ENCODE data around the gene BHLHE23.

DNA sequence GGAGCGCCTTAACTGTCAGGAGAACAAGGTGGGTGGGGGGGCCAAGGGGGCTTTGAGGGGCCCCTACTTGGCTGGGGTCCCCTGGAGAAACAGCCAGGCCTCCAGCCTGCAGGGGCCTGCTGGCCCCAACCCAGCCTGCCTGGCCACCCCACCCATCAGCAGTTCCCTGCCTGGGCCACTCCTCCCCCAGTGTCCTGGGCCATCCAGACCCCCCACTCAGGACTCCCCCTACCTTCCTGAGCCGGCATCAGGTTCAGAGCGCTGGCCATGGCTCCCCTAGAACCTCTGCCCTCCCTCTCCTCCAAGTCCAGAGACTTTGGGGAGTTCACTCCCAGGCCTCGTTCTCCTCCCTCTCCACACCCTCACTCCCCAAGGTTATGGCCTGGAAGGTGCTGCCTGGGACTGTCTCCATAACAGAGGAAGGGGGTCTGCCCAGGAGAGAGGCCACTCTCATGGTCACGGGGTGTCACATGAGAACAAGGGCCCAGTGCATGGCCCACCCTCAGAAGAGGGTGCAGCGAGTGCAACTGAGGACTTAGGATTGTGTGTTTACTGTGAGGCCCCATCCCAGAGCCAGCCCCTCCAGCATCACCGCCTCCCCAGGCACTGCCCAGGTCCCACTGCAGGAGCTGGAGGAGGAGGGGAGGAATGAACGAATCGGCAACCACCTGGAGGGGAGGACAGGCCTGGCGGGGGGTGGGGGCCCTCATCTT lies 48.2 kb downstream of the BHLHE23 start:
- TF ChIP-seq, protein P1, sequence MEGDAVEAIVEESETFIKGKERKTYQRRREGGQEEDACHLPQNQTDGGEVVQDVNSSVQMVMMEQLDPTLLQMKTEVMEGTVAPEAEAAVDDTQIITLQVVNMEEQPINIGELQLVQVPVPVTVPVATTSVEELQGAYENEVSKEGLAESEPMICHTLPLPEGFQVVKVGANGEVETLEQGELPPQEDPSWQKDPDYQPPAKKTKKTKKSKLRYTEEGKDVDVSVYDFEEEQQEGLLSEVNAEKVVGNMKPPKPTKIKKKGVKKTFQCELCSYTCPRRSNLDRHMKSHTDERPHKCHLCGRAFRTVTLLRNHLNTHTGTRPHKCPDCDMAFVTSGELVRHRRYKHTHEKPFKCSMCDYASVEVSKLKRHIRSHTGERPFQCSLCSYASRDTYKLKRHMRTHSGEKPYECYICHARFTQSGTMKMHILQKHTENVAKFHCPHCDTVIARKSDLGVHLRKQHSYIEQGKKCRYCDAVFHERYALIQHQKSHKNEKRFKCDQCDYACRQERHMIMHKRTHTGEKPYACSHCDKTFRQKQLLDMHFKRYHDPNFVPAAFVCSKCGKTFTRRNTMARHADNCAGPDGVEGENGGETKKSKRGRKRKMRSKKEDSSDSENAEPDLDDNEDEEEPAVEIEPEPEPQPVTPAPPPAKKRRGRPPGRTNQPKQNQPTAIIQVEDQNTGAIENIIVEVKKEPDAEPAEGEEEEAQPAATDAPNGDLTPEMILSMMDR (IDR thresholded peaks at IDR 0.05; ENCODE audit: low read length): no peak
- TF ChIP-seq EZH2 (optimal IDR thresholded peaks at IDR 0.05; ENCODE audit: low read depth, low read length): no peak

All from MM.1S (cell line).